NB4 (cell line): ENCODE results near the gene MICU1.
"Not testable (repeated sequence)": the region's sequence is repeated elsewhere in the genome, so short reads cannot be mapped to it uniquely, and the experiment has no call there.

ENCODE experiments used
- DNase-seq: peaks from one replicate; pipeline ENCODE4 v3.0.0; 2010; ENCODE audit warnings: low read depth
- H3K4me3 ChIP-seq: one replicate; pipeline ENCODE4 v1.5.1; 2011; ENCODE audit warnings: mild to moderate bottlenecking, low read depth, low read length, moderate library complexity
- CTCF ChIP-seq: IDR thresholded peaks from one replicate; pipeline ENCODE4 v1.5.1; 2012; ENCODE audit warnings: low read depth, low read length
- MYC ChIP-seq: IDR thresholded peaks from 2 replicates; pipeline ENCODE4 v1.6.1; 2011; ENCODE audit warnings: low read depth, low read length
- POLR2A ChIP-seq: IDR thresholded peaks from 2 replicates; pipeline ENCODE4 v1.6.1; 2011; ENCODE audit warnings: mild to moderate bottlenecking; ENCODE audit not compliant: insufficient read length; ENCODE audit errors: extremely low read depth
- TF ChIP-seq, protein P1 (sequence below): IDR thresholded peaks from 2 replicates; pipeline ENCODE4 v1.6.1; 2011; ENCODE audit warnings: low read depth, low read length

Gene MICU1

GRCh38 chr10:72409167-72409566 is 216.7 kb downstream of the MICU1 start:
- DNase-seq, result no peak
- TF ChIP-seq MYC, result no peak
- TF ChIP-seq, protein P1, sequence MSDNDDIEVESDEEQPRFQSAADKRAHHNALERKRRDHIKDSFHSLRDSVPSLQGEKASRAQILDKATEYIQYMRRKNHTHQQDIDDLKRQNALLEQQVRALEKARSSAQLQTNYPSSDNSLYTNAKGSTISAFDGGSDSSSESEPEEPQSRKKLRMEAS, result no peak
- no peak for TF ChIP-seq POLR2A
- TF ChIP-seq CTCF, result no peak
- no peak overlapping the region for H3K4me3 ChIP-seq

DNA sequence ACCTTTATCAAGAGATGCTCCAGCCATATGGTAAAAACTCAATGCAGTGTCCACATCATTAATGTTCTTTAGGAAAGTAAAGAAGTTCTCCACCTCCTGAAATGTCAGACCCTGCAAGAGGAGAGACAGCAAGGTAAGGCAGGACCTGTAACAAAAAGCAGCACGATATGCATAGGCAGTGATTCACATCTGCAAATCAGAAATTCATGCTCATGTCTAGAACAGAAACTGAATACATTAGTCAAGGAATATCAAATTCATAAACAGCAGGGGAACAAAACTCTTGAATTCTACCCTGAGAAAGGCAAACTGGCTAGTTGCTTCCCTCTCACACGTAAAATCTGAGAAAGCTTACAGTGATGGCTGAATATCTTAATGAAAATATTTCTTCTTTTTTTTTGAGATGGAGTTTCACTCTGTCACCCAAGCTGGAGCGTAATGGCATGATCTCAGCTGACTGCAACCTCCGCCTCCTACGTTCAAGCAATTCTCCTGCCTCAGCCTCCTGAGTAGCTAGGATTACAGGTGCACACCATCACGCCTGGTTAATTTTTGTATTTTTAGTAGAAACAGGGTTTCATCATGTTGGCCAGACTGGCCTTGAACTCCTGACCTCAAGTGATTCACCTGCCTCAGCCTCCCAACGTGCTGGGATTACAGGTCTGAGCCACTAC is 217.8 kb downstream of the MICU1 start:
- no peak overlapping the region for H3K4me3 ChIP-seq
- no peak for DNase-seq
- TF ChIP-seq POLR2A, result no peak
- TF ChIP-seq, protein P1, result no peak

DNA sequence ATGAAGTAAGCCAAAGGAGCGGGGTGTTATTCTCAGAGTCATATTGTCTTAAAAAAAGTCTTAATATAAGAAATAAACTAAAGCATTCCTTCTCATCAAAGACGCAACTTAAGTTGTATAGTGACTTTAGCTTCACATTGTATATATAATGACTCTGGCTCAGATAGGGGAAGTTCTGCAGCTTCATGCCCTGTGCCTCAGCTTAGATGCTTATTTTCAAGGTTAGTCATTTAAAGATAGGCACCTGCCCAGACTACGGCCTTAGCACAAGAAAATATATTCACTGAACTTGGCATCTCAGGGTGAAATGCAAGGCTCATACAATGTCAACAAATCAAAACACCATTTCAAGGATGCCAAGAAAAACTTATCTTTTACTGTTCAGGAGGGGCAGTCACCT is 218.4 kb downstream of the MICU1 start:
- H3K4me3 ChIP-seq, result no peak overlapping the region
- TF ChIP-seq POLR2A (no peak), MYC (no peak), CTCF (no peak)
- TF ChIP-seq, protein P1, result no peak
- DNase-seq, result no peak

- H3K4me3 ChIP-seq, DNase-seq: not testable (repeated sequence)
Measured at GRCh38 chr10:72395581-72395980, 230.3 kb downstream of the MICU1 start.

DNA sequence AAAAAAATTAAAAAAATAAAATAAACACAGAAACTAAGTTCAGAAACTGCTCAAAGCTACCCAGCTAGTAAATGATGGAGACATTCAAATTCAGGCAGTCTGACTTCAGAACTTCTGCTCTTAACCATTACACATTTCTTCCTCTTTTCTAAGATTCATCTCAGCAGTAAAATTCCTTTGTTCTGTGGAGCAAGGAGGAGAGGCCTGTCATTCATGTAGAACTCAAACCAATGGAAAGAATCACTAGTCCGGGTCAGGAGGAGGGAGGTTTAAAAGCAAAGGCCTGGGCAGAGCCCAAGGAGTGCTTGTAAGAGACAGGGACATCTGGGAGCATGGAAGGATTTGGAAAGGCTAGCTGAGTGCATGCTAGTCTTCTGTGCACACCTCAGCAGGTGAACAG is 233.3 kb downstream of the MICU1 start:
- DNase-seq, result no peak
- H3K4me3 ChIP-seq, result no peak overlapping the region
- TF ChIP-seq CTCF (no peak), MYC (no peak), POLR2A (no peak)
- TF ChIP-seq, protein P1, result no peak

DNA sequence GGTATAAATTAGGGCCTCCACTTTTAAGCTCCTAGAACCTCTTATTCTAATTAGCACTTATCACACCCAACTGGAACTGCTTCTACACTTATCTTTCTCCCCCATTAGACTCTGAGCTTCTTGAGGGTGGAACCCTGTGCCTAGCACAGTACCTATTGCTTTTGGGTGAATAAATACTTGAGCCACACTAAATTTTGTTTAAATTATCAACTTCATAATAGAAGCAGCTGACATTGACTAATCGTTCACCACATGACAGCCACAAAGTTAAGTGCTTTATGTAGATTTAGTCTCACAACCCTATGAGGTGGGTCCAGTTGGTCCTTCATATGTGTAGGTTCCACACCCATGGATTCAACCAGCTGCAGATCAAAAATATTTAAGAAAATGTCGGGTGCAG is 235.1 kb downstream of the MICU1 start:
- no peak overlapping the region for H3K4me3 ChIP-seq
- no peak for DNase-seq
- TF ChIP-seq, protein P1, result no peak
- TF ChIP-seq POLR2A (no peak), CTCF (no peak), MYC (no peak)

GRCh38 chr10:72389716-72390115 is 236.2 kb downstream of the MICU1 start:
- no peak overlapping the region for H3K4me3 ChIP-seq
- TF ChIP-seq, protein P1, result no peak
- no peak for TF ChIP-seq CTCF
- no peak for TF ChIP-seq MYC
- no peak for TF ChIP-seq POLR2A
- DNase-seq, result no peak
